NT2/D1 (cell line): ENCODE data around the gene MCCD1.
"Not testable (repeated sequence)": the region's sequence is repeated elsewhere in the genome, so short reads cannot be mapped to it uniquely, and the experiment has no call there.

Source experiments
- DNase-seq: peaks from one replicate; pipeline ENCODE4 v3.0.0-alpha.2; 2011; ENCODE audit warnings: low read depth, low spot score
- H3K27me3 ChIP-seq: 2 replicates; pipeline ENCODE4 v1.6.0; 2011; ENCODE audit warnings: mild to moderate bottlenecking; ENCODE audit not compliant: insufficient read length, insufficient read depth
- H3K36me3 ChIP-seq: 2 replicates; pipeline ENCODE4 v1.6.1; 2011; ENCODE audit warnings: mild to moderate bottlenecking, low read length, mixed read lengths; ENCODE audit not compliant: insufficient read depth, insufficient read length
- H3K4me1 ChIP-seq: 2 replicates; pipeline ENCODE4 v1.5.1; 2011; ENCODE audit not compliant: insufficient read depth, insufficient read length
- H3K4me3 ChIP-seq: 2 replicates; pipeline ENCODE4 v1.5.1; 2011; ENCODE audit warnings: low read depth; ENCODE audit not compliant: insufficient read length
- H3K9ac ChIP-seq: 2 replicates; pipeline ENCODE4 v1.6.0; 2011; ENCODE audit warnings: low read depth; ENCODE audit not compliant: insufficient read length
- H3K9me3 ChIP-seq: 2 replicates; pipeline ENCODE4 v1.5.1; 2011; ENCODE audit warnings: mild to moderate bottlenecking, low read length; ENCODE audit not compliant: insufficient read depth
- SUZ12 ChIP-seq: IDR thresholded peaks from 2 replicates; pipeline ENCODE4 v1.6.1; 2011; ENCODE audit not compliant: insufficient read length, insufficient read depth; ENCODE audit errors: extremely low read depth
- YY1 ChIP-seq: IDR thresholded peaks from 2 replicates; pipeline ENCODE4 v1.6.1; 2011; ENCODE audit not compliant: insufficient read length, insufficient read depth
- ZNF274 ChIP-seq: IDR thresholded peaks from 2 replicates; pipeline ENCODE4 v1.6.1; 2011; ENCODE audit warnings: mild to moderate bottlenecking, low read depth, low read length

MCCD1 gene

DNA sequence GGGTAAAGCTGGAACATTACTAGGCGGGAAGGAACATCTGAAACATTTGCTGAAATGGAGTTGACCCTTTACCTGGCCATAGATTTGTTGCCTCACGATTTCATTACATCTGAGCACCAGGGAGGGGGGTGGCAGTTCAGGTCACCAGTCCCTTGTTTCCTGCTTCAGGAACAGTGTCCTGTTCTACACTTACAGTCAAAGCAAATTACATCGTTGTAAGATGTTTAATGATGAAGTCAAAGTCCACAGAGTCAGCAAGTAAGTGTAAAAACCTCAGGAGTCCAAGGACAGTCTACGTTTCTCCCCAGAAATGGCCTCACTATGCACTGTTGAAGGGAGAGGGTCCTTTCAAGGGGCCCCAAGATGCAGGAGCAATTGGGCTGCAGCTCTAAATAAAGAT lies 39.7 kb upstream of the MCCD1 start:
- TF ChIP-seq SUZ12, result no peak
- no peak for TF ChIP-seq YY1
- TF ChIP-seq ZNF274, result no peak
- H3K4me3 ChIP-seq, result no peak overlapping the region
- H3K36me3 ChIP-seq, result no peaks in the 10 kb centered on the region
- H3K9me3 ChIP-seq, result no peaks in the 10 kb centered on the region
- H3K4me1 ChIP-seq, result no peaks in the 10 kb centered on the region
- no peaks in the 10 kb centered on the region for H3K27me3 ChIP-seq
- H3K9ac ChIP-seq, result no peak overlapping the region
- DNase-seq, result no peak

DNA sequence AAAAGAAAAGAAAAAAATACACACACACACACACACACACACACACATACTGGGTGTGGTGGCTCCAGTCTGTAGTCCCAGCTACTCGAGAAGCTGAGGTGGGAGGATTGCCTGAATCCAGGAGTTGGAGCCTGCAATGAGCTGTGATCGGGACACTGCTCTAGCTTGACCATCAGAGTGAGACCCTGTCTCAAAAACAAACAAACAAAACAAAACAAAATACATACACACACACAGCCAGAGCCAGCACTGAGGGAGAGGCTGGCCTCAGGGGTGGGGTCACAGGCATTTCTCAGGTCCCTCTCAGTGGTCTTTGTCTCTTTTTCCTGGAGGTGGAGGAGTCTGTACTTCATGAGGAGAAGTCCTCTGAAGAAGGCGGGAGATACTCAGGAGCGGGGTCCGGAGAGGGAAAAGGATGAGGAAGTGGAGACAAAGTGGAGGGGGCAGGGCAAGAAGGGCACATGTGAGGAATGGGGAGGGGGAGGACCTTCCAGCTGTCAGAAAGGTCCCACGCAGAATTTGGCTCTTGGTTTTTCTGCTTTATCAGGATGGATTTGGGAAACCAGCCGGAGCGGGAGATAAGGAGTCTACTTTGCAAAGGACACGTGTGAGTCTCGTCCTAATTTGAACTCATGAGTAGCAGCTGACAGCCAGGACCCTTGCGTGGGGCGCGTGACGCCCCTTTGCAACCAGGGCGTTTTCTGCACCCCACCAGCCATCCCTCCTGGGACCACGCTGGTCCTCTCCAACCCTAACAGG lies 38.5 kb upstream of the MCCD1 start:
- DNase-seq, result no peak
- H3K9ac ChIP-seq, result no peak overlapping the region
- H3K9me3 ChIP-seq, result no peaks in the 10 kb centered on the region
- no peak overlapping the region for H3K4me3 ChIP-seq
- no peaks in the 10 kb centered on the region for H3K27me3 ChIP-seq
- no peaks in the 10 kb centered on the region for H3K4me1 ChIP-seq
- TF ChIP-seq YY1 (no peak), SUZ12 (no peak), ZNF274 (no peak)
- no peaks in the 10 kb centered on the region for H3K36me3 ChIP-seq

DNA sequence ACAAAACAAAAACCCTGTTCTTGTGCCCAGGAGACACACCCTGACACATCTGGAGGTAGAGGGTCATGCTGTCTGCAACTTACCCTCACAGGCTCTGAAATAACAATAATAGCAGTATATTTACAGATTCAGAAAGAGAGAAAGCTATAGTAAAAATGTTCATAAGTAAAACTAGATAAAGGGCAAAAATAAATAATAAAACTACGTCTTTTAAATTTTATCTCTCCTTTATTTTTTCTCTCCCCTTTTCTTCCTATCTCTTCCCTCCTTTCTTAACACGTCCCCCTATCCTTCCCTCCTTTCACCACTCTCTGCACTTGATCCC lies 35.2 kb upstream of the MCCD1 start:
- DNase-seq, H3K27me3 ChIP-seq, H3K4me1 ChIP-seq, H3K36me3 ChIP-seq, H3K9ac ChIP-seq, H3K9me3 ChIP-seq: not testable (repeated sequence)
- H3K4me3 ChIP-seq, result peak overlapping the region; percentile 15

DNA sequence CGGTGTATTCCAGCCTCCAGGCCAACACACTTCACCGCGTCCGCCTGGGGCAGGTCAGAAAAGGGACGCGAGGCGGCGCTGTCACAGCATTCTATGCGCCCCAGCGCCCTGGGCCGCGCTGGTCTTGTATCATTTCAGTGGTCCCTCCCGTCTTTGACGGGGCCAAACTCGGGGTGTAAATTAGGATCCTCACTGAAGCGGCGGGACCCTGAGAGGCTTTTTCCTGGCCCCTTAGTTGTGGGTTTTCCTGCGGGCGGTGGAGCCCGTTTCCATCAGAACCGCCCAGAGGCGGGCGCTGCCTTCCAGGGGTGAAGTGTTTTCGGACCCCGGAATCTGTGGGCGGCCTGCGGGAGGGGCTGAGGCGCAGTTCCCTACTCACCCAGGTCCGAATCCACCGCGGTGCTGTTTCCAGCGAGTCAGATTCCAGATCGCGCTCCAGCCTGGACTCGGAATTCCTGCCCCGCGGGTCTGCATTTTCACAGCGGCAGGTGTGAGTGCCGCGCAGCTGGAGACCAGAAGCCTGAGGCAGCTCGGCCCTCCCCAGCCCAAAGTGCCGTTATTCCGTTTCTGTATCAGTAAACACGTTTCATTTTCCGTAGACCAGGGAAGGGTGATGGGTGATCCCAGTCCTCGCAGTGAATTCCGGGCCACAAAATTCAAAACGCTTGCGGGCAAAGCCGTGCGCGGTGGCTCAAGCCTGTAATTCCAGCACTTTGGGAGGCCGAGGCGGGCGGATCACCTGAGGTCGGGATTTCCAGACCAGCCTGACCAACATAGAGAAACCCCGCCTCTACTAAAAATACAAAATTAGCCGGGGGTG lies 34.7 kb upstream of the MCCD1 start:
- Histone ChIP-seq H3K4me3 (peak overlapping the region; percentile 51), H3K9me3 (no peaks in the 10 kb centered on the region), H3K27me3 (no peaks in the 10 kb centered on the region), H3K9ac (peak overlapping the region; percentile 61), H3K36me3 (no peaks in the 10 kb centered on the region), H3K4me1 (no peaks in the 10 kb centered on the region)
- peak; percentile 63 for DNase-seq
- TF ChIP-seq SUZ12 (no peak), ZNF274 (no peak), YY1 (no peak)

DNA sequence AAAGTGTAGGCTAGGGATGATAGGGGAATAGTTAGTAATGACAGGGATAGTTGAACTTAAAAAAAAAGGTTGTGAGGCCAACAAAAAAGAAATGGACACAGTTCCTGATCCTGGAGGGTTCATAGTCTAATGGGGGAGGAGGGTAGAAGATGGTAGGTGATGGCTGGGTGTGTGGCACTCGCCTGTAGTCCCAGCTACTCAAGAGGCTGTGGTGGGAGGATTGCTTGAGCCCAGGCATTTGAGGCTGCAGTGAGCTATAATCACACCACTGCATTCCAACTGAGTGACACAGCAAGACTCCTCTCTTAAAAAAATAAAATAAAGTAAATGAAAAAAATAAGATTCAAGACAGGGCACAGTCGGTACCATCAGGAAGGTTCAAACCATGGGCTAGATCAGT lies 33.2 kb upstream of the MCCD1 start:
- Histone ChIP-seq H3K4me1 (no peaks in the 10 kb centered on the region), H3K27me3 (no peaks in the 10 kb centered on the region), H3K4me3 (peak overlapping the region; percentile 51), H3K9me3 (no peaks in the 10 kb centered on the region), H3K9ac (no peak overlapping the region), H3K36me3 (no peaks in the 10 kb centered on the region)
- TF ChIP-seq ZNF274, result no peak
- no peak for TF ChIP-seq YY1
- TF ChIP-seq SUZ12, result no peak
- DNase-seq, result no peak

DNA sequence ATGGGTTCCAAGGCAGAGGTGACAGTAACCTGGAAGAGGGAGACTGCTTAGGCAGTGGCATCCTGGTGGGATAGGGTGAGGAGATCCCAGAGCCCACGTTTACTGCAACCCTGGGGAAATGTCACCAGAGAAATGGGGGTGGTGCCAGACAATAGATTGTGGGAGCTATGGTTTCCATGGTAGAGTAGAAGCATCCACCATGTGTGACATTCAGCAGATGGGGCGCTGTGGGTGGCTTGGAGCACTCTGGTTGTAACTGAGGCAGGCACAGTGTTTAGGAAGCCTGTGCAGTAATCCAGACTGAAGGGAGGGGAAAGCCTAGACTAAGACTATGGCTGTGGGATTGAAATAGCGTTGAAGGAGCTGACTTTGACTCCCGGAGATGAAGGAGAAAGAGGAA lies 31.9 kb upstream of the MCCD1 start:
- DNase-seq, H3K9me3 ChIP-seq, H3K9ac ChIP-seq, H3K4me3 ChIP-seq, H3K27me3 ChIP-seq, H3K4me1 ChIP-seq, H3K36me3 ChIP-seq: not testable (repeated sequence)

DNA sequence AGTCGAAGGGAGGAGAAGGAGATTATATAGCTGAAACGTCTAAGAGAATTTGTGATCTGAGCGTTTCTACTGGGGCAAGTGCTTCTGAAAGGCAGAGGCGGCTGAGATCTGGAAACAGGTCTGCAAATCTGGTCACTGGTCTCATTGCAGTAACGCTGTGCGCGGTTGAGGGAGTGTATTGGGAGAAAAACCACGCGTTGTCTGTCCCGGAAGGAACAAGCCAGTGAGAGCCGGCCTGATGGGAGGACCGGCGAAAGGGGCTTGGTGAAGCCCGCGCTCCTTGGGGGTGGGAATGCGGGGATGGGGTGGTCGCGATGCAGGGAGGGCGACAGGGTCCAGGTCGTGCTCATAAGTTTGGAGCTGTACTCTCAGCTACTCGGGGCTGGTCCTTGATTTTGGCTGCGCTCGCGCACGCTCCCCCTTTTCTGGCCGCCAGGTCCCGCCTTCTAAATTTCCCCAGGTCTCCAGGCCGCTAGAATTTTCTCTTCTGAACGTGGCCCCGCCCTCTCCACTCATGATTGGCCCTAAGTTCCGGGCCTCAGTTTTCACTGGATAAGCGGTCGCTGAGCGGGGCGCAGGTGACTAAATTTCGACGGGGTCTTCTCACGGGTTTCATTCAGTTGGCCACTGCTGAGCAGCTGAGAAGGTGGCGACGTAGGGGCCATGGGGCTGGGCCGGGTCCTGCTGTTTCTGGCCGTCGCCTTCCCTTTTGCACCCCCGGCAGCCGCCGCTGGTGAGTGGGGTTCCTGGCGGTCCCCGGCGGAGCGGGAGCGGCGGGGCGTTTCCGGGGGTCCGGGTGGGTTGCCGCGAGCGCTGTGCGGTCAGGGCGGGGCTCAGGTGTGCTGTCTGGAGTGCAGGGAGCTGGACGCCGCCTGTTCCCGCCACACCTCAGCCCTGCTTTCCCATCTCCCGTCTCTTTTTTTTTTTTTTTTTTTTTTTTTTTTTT lies 31.0 kb upstream of the MCCD1 start, which contains the start of gene MICB:
MICB (plus strand) TSS at position 615 of the 946 bp plus-strand sequence; CDS start at position 664, 49 bp downstream.
- peak within 1 kb of the TSS; percentile 59 for H3K4me3 ChIP-seq
- H3K27me3 ChIP-seq, result no peaks in the 10 kb centered on the region
- peak within 1 kb of the TSS; percentile 74 for H3K9ac ChIP-seq
- no peak for TF ChIP-seq YY1
- no peak for TF ChIP-seq SUZ12
- no peak for TF ChIP-seq ZNF274
- H3K4me1 ChIP-seq, result no peaks in the 10 kb centered on the region
- peak; percentile 51 for DNase-seq
- H3K9me3 ChIP-seq, result no peaks in the 10 kb centered on the region
- no peaks in the 10 kb centered on the region for H3K36me3 ChIP-seq
